CD14-positive monocyte (primary cell): ENCODE measurements around the gene OGDHL. TPM values are rescaled to one million over a fixed set of nuclear protein-coding genes. Genes with fewer than 3 reads are reported as not detected.

Experiments used
- DNase-seq, 3 donors: peaks; one replicate each; pipeline ENCODE4 v3.0.0-alpha.2; 2011 to 2022
- H2AFZ ChIP-seq: 2 replicates; pipeline ENCODE4 v1.6.0; 2012; ENCODE audit warnings: mild to moderate bottlenecking, low read depth, low read length, inconsistent platforms; ENCODE audit not compliant: insufficient read depth, poor library complexity, severe bottlenecking
- H3K27ac ChIP-seq, 2 donors: 1 replicate in 1 of 2; 2 replicates in 1 of 2; pipeline ENCODE4 v1.5.1; 2012 to 2013; ENCODE audit warnings: low read length in 2 of 2, control low read depth in 1 of 2, inconsistent platforms in 1 of 2, low read depth in 1 of 2, mild to moderate bottlenecking in 1 of 2
- H3K27me3 ChIP-seq, 2 donors: one replicate each; pipeline versions ENCODE4 v1.6.0 to v1.6.1; 2011 to 2013; ENCODE audit warnings: low read length in 2 of 2; ENCODE audit not compliant: control insufficient read depth in 2 of 2, insufficient read depth in 2 of 2
- H3K36me3 ChIP-seq, 2 donors: replicated peaks in 1 of 2; 1 replicate in 1 of 2; 2 replicates in 1 of 2; pipeline versions ENCODE4 v1.5.1 to v1.6.1; 2012 to 2013; ENCODE audit warnings: low read length in 2 of 2, control low read depth in 1 of 2, inconsistent platforms in 1 of 2, mild to moderate bottlenecking in 1 of 2; ENCODE audit not compliant: insufficient read depth in 2 of 2, control insufficient read depth in 1 of 2
- H3K4me1 ChIP-seq, 2 donors: 1 replicate in 1 of 2; 2 replicates in 1 of 2; pipeline versions ENCODE4 v1.5.1 to v1.6.1; 2012 to 2013; ENCODE audit warnings: low read length in 2 of 2, control low read depth in 1 of 2, inconsistent platforms in 1 of 2, mild to moderate bottlenecking in 1 of 2, moderate library complexity in 1 of 2; ENCODE audit not compliant: insufficient read depth in 2 of 2, control insufficient read depth in 1 of 2
- H3K4me2 ChIP-seq: replicated peaks from 2 replicates; pipeline ENCODE3; 2012; ENCODE audit warnings: low read length, moderate library complexity, mild to moderate bottlenecking; ENCODE audit not compliant: poor library complexity, severe bottlenecking; ENCODE audit errors: extremely low read depth
- H3K4me3 ChIP-seq, 3 experiments: fragments of 200-600 bp in 1 of 3; sonication (generic) in 1 of 3; replicated peaks in 1 of 3; 1 replicate in 2 of 3; 2 replicates in 1 of 3; pipeline ENCODE4 v1.5.1; 2011 to 2013; ENCODE audit warnings: low read length in 3 of 3, mild to moderate bottlenecking in 3 of 3, control low read depth in 2 of 3, low read depth in 2 of 3, inconsistent platforms in 1 of 3, moderate library complexity in 1 of 3
- H3K79me2 ChIP-seq: 2 replicates; pipeline ENCODE4 v1.6.0; 2012; ENCODE audit warnings: mild to moderate bottlenecking, control low read depth, inconsistent platforms, low read length, moderate library complexity; ENCODE audit not compliant: insufficient read depth
- H3K9ac ChIP-seq: 2 replicates; pipeline ENCODE4 v1.6.0; 2017; ENCODE audit warnings: low read length, mild to moderate bottlenecking; ENCODE audit not compliant: insufficient read depth, poor library complexity, severe bottlenecking
- H3K9me3 ChIP-seq, 2 donors: replicated peaks in 1 of 2; 1 replicate in 1 of 2; 2 replicates in 1 of 2; pipeline versions ENCODE4 v1.5.1 to v1.6.1; 2012 to 2013; ENCODE audit warnings: low read length in 2 of 2, control low read depth in 1 of 2; ENCODE audit not compliant: control insufficient read depth in 1 of 2, insufficient read depth in 1 of 2
- H4K20me1 ChIP-seq: 2 replicates; pipeline ENCODE4 v1.6.0; 2012; ENCODE audit warnings: mild to moderate bottlenecking, low read length, control low read depth, moderate library complexity; ENCODE audit not compliant: insufficient read depth
- H3K27ac Mint-ChIP-seq, 7 donors: one replicate each; pipeline ENCODE4 v1.8.0; 2020; ENCODE audit warnings: mild to moderate bottlenecking in 7 of 7, mixed read lengths in 7 of 7, moderate library complexity in 6 of 7, inconsistent platforms in 2 of 7
- H3K27me3 Mint-ChIP-seq, 3 donors: one replicate each; pipeline ENCODE4 v1.8.0; 2021 to 2022; ENCODE audit warnings: low read depth in 3 of 3, mild to moderate bottlenecking in 3 of 3, mixed read lengths in 3 of 3, moderate library complexity in 3 of 3, inconsistent platforms in 1 of 3
- H3K36me3 Mint-ChIP-seq, 2 donors: one replicate each; pipeline ENCODE4 v1.8.0; 2020; ENCODE audit warnings: mixed read lengths in 2 of 2, inconsistent platforms in 1 of 2, mild to moderate bottlenecking in 1 of 2
- H3K4me1 Mint-ChIP-seq: one replicate; pipeline ENCODE4 v1.8.0; 2020; ENCODE audit warnings: mild to moderate bottlenecking, mixed read lengths
- H3K4me3 Mint-ChIP-seq, 2 donors: one replicate each; pipeline ENCODE4 v1.8.0; 2020; ENCODE audit warnings: mild to moderate bottlenecking in 2 of 2, mixed read lengths in 2 of 2, moderate library complexity in 1 of 2
- H3K9me3 Mint-ChIP-seq, 7 donors: one replicate each; pipeline ENCODE4 v1.8.0; 2020 to 2022; ENCODE audit warnings: mixed read lengths in 7 of 7, mild to moderate bottlenecking in 6 of 7, moderate library complexity in 6 of 7, inconsistent platforms in 2 of 7
- CTCF ChIP-seq: fragments of 200-600 bp; IDR thresholded peaks from one replicate; pipeline ENCODE4 v1.8.0; 2022; ENCODE audit warnings: antibody characterized with exemption, mild to moderate bottlenecking
- WGBS: methylation state at CpG from one replicate; pipeline ENCODE4 v1.1.5; 2013; ENCODE audit warnings: missing lambda C conversion rate; ENCODE audit not compliant: insufficient coverage; 5-methylcytosine and 5-hydroxymethylcytosine counted together
- intact Hi-C, 2 donors: fragments of 100-400 bp; cut with micrococcal nuclease; formaldehyde crosslinking; loops; one replicate each; pipeline versions ENCODE4 v1.15.0 to v1.15.1; 2023
- polyA plus RNA-seq, 3 donors: library from polyadenylated mRNA; depleted of rRNA in 1 of 3; unstranded in 2 of 3; stranded (reverse) in 1 of 3; fragments of 300-500 nt in 2 of 3; fragments of >200 nt in 1 of 3; fragmentation: Illumina TruSeq in 2 of 3; gene quantifications; 1 replicate in 2 of 3; 2 replicates in 1 of 3; pipeline ENCODE4 v1.2.3, GENCODE V29; 2012 to 2021

Gene OGDHL
- polyA plus RNA-seq, 3 donors, result not detected

- no peak overlapping the region for H3K4me3 ChIP-seq
- H3K27me3 ChIP-seq, result peaks cover 26 to 58% of the 10 kb centered on the region in 2 donors
- H3K79me2 ChIP-seq, result no peaks in the 10 kb centered on the region
- Mint-ChIP-seq H3K27ac (no peak overlapping the region), H3K9me3 (peaks cover 0 to 23% (median 15%) of the 10 kb centered on the region in 7 donors), H3K36me3 (peaks cover 0 to 2% of the 10 kb centered on the region in 2 donors), H3K27me3 (peaks cover 49 to 65% (median 53%) of the 10 kb centered on the region in 3 donors), H3K4me1 (peaks cover 4% of the 10 kb centered on the region), H3K4me3 (peak overlapping the region in 1 of 2 donors; percentile 76)
- no peak for TF ChIP-seq CTCF
- 42% methylated on average over 7 of the region's 7 CpGs for WGBS
- no peak overlapping the region for H3K4me2 ChIP-seq
- no peaks in the 10 kb centered on the region for H3K4me1 ChIP-seq
- no peak overlapping the region for H2AFZ ChIP-seq
- no peak overlapping the region for H3K9ac ChIP-seq
- H4K20me1 ChIP-seq, result no peaks in the 10 kb centered on the region
- no peak for DNase-seq
- intact Hi-C loops, result no loop called here
- H3K27ac ChIP-seq, result no peak overlapping the region
- peaks cover 14 to 19% of the 10 kb centered on the region in 2 donors for H3K9me3 ChIP-seq
- H3K36me3 ChIP-seq, result no peaks in the 10 kb centered on the region
Measured at GRCh38 chr10:49767752-49768151, 5.6 kb upstream of the OGDHL start.

DNA sequence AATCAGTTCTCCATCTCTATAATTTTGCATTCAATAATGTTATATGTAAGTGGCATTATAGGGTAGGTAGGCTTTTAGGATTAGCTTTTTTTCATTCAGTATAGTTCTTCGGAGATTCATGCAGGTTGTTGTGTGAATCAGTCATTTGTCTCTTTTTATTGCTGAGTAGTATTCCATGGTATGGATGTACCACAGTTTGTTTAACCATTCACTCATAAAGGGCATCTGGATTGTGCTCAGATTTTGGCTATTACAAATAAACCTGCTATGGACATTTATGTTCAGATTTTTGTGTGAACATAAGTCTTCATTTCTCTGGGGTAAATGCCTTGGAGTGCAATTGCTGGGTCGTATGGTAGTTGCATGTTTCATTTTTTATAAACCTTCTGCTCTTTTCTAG is 4.4 kb upstream of the OGDHL start:
- no peak for DNase-seq
- Histone ChIP-seq H3K36me3 (no peaks in the 10 kb centered on the region), H4K20me1 (no peaks in the 10 kb centered on the region), H3K4me1 (peaks cover 3 to 8% of the 10 kb centered on the region in 2 donors), H3K4me2 (no peak overlapping the region), H3K27ac (no peak overlapping the region), H3K9ac (no peak overlapping the region), H2AFZ (no peak overlapping the region), H3K9me3 (peaks cover 14 to 19% of the 10 kb centered on the region in 2 donors), H3K27me3 (peaks cover 26 to 67% of the 10 kb centered on the region in 2 donors), H3K79me2 (no peaks in the 10 kb centered on the region), H3K4me3 (no peak overlapping the region)
- peaks cover 49 to 69% (median 56%) of the 10 kb centered on the region in 3 donors for H3K27me3 Mint-ChIP-seq
- no CpG with 5 or more reads among the region's 2 CpGs for WGBS
- intact Hi-C loops, result no loop called here
- no peak overlapping the region for H3K27ac Mint-ChIP-seq
- peaks cover 0 to 2% of the 10 kb centered on the region in 2 donors for H3K36me3 Mint-ChIP-seq
- peaks cover 0 to 23% (median 15%) of the 10 kb centered on the region in 7 donors for H3K9me3 Mint-ChIP-seq
- H3K4me3 Mint-ChIP-seq, result no peak overlapping the region
- no peak for TF ChIP-seq CTCF
- H3K4me1 Mint-ChIP-seq, result no peaks in the 10 kb centered on the region
